ENCODE measurements around the gene THADA. TPM values are rescaled to one million over a fixed set of nuclear protein-coding genes. Genes with fewer than 3 reads are reported as not detected.

THADA gene
- total RNA-seq, 1 donor from 2014 or later: 48.4 TPM

- Mint-ChIP-seq H3K27ac (no peak overlapping the region), H3K4me1 (ENCODE audit: low read depth) (peaks cover 7% of the 10 kb centered on the region), H3K36me3 (ENCODE audit: low read depth) (peaks cover 23% of the 10 kb centered on the region), H3K9me3 (no peaks in the 10 kb centered on the region), H3K4me3 (ENCODE audit: low read depth) (no peak overlapping the region), H3K27me3 (ENCODE audit: low read depth) (no peaks in the 10 kb centered on the region)
- DNase-seq (ENCODE audit: low spot score): no peak
- intact Hi-C loops (cut with micrococcal nuclease): no loop called here
These were observed 253.7 kb downstream of the THADA start for GRCh38 chr2:43341959-43342757.

- Mint-ChIP-seq H3K27ac (no peak overlapping the region), H3K27me3 (ENCODE audit: low read depth) (no peaks in the 10 kb centered on the region), H3K4me1 (ENCODE audit: low read depth) (peaks cover 12% of the 10 kb centered on the region), H3K4me3 (ENCODE audit: low read depth) (no peak overlapping the region), H3K9me3 (no peaks in the 10 kb centered on the region), H3K36me3 (ENCODE audit: low read depth) (peaks cover 23% of the 10 kb centered on the region)
- intact Hi-C loops (cut with micrococcal nuclease): no loop called here
- no peak for DNase-seq (ENCODE audit: low spot score)
These were observed 254.9 kb downstream of the THADA start for GRCh38 chr2:43340945-43341356.

GRCh38 chr2:43340066-43340465 is 255.8 kb downstream of the THADA start:
- Mint-ChIP-seq H3K27me3 (ENCODE audit: low read depth) (no peaks in the 10 kb centered on the region), H3K9me3 (no peaks in the 10 kb centered on the region), H3K4me1 (ENCODE audit: low read depth) (peaks cover 10% of the 10 kb centered on the region), H3K36me3 (ENCODE audit: low read depth) (peaks cover 23% of the 10 kb centered on the region), H3K4me3 (ENCODE audit: low read depth) (no peak overlapping the region), H3K27ac (no peak overlapping the region)
- intact Hi-C loops (cut with micrococcal nuclease): no loop called here
- DNase-seq (ENCODE audit: low spot score): no peak

GRCh38 chr2:43333656-43334144 is 262.1 kb downstream of the THADA start:
- Mint-ChIP-seq H3K27me3 (ENCODE audit: low read depth) (no peaks in the 10 kb centered on the region), H3K4me3 (ENCODE audit: low read depth) (no peak overlapping the region), H3K36me3 (ENCODE audit: low read depth) (peaks cover 12% of the 10 kb centered on the region), H3K9me3 (no peaks in the 10 kb centered on the region), H3K27ac (no peak overlapping the region), H3K4me1 (ENCODE audit: low read depth) (peaks cover 8% of the 10 kb centered on the region)
- DNase-seq (ENCODE audit: low spot score): no peak
- intact Hi-C loops (cut with micrococcal nuclease): no loop called here

GRCh38 chr2:43333101-43333655 is 262.7 kb downstream of the THADA start:
- Mint-ChIP-seq H3K36me3 (ENCODE audit: low read depth) (peaks cover 8% of the 10 kb centered on the region), H3K9me3 (no peaks in the 10 kb centered on the region)

GRCh38 chr2:43332653-43333052 is 263.2 kb downstream of the THADA start:
- intact Hi-C loops (cut with micrococcal nuclease): no loop called here
- DNase-seq (ENCODE audit: low spot score): no peak
- H3K27ac Mint-ChIP-seq: no peak overlapping the region

More at GRCh38 chr2:43333101-43333655, 262.7 kb downstream of the THADA start:
- Mint-ChIP-seq H3K27me3 (ENCODE audit: low read depth) (no peaks in the 10 kb centered on the region), H3K4me3 (ENCODE audit: low read depth) (no peak overlapping the region), H3K27ac (no peak overlapping the region), H3K4me1 (ENCODE audit: low read depth) (peaks cover 8% of the 10 kb centered on the region)
- intact Hi-C loops (cut with micrococcal nuclease): no loop called here
- DNase-seq (ENCODE audit: low spot score): no peak

GRCh38 chr2:43331422-43331821 is 264.4 kb downstream of the THADA start:
- H3K9me3 Mint-ChIP-seq: no peaks in the 10 kb centered on the region
- H3K27me3 Mint-ChIP-seq (ENCODE audit: low read depth): no peaks in the 10 kb centered on the region

More at GRCh38 chr2:43332653-43333052, 263.2 kb downstream of the THADA start:
- Mint-ChIP-seq H3K9me3 (no peaks in the 10 kb centered on the region), H3K4me1 (ENCODE audit: low read depth) (peaks cover 8% of the 10 kb centered on the region), H3K27me3 (ENCODE audit: low read depth) (no peaks in the 10 kb centered on the region), H3K4me3 (ENCODE audit: low read depth) (no peak overlapping the region), H3K36me3 (ENCODE audit: low read depth) (peaks cover 8% of the 10 kb centered on the region)

GRCh38 chr2:43329637-43330036 is 266.2 kb downstream of the THADA start:
- intact Hi-C loops (cut with micrococcal nuclease): no loop called here
- Mint-ChIP-seq H3K27me3 (ENCODE audit: low read depth) (no peaks in the 10 kb centered on the region), H3K4me1 (ENCODE audit: low read depth) (peaks cover 2% of the 10 kb centered on the region), H3K36me3 (ENCODE audit: low read depth) (peaks cover 19% of the 10 kb centered on the region), H3K4me3 (ENCODE audit: low read depth) (no peak overlapping the region), H3K9me3 (no peaks in the 10 kb centered on the region), H3K27ac (no peak overlapping the region)
- no peak for DNase-seq (ENCODE audit: low spot score)

More at GRCh38 chr2:43331422-43331821, 264.4 kb downstream of the THADA start:
- Mint-ChIP-seq H3K4me3 (ENCODE audit: low read depth) (no peak overlapping the region), H3K4me1 (ENCODE audit: low read depth) (peaks cover 4% of the 10 kb centered on the region), H3K36me3 (ENCODE audit: low read depth) (peaks cover 15% of the 10 kb centered on the region), H3K27ac (no peak overlapping the region)
- intact Hi-C loops (cut with micrococcal nuclease): no loop called here
- no peak for DNase-seq (ENCODE audit: low spot score)

GRCh38 chr2:43328832-43329231 is 267.0 kb downstream of the THADA start:
- Mint-ChIP-seq H3K9me3 (no peaks in the 10 kb centered on the region), H3K4me3 (ENCODE audit: low read depth) (no peak overlapping the region), H3K36me3 (ENCODE audit: low read depth) (peaks cover 21% of the 10 kb centered on the region), H3K4me1 (ENCODE audit: low read depth) (peaks cover 2% of the 10 kb centered on the region), H3K27ac (no peak overlapping the region), H3K27me3 (ENCODE audit: low read depth) (no peaks in the 10 kb centered on the region)
- no peak for DNase-seq (ENCODE audit: low spot score)
- intact Hi-C loops (cut with micrococcal nuclease): no loop called here

- no peaks in the 10 kb centered on the region for H3K9me3 Mint-ChIP-seq
- no peaks in the 10 kb centered on the region for H3K27me3 Mint-ChIP-seq (ENCODE audit: low read depth)
- DNase-seq (ENCODE audit: low spot score): no peak
- H3K36me3 Mint-ChIP-seq (ENCODE audit: low read depth): peaks cover 25% of the 10 kb centered on the region
- no peaks in the 10 kb centered on the region for H3K4me1 Mint-ChIP-seq (ENCODE audit: low read depth)
- intact Hi-C loops (cut with micrococcal nuclease): no loop called here
- H3K27ac Mint-ChIP-seq: no peak overlapping the region
- no peak overlapping the region for H3K4me3 Mint-ChIP-seq (ENCODE audit: low read depth)
These were observed 267.7 kb downstream of the THADA start for GRCh38 chr2:43328133-43328532.

- Mint-ChIP-seq H3K27ac (no peak overlapping the region), H3K9me3 (no peaks in the 10 kb centered on the region), H3K36me3 (ENCODE audit: low read depth) (peaks cover 21% of the 10 kb centered on the region), H3K4me3 (ENCODE audit: low read depth) (no peak overlapping the region), H3K27me3 (ENCODE audit: low read depth) (no peaks in the 10 kb centered on the region), H3K4me1 (ENCODE audit: low read depth) (no peaks in the 10 kb centered on the region)
- no peak for DNase-seq (ENCODE audit: low spot score)
- intact Hi-C loops (cut with micrococcal nuclease): no loop called here
These were observed 268.7 kb downstream of the THADA start for GRCh38 chr2:43327119-43327518.

- intact Hi-C loops (cut with micrococcal nuclease): no loop called here
- no peaks in the 10 kb centered on the region for H3K9me3 Mint-ChIP-seq
- no peaks in the 10 kb centered on the region for H3K27me3 Mint-ChIP-seq (ENCODE audit: low read depth)
- H3K36me3 Mint-ChIP-seq (ENCODE audit: low read depth): peaks cover 17% of the 10 kb centered on the region
- no peak overlapping the region for H3K27ac Mint-ChIP-seq
- no peak overlapping the region for H3K4me3 Mint-ChIP-seq (ENCODE audit: low read depth)
- no peak for DNase-seq (ENCODE audit: low spot score)
- H3K4me1 Mint-ChIP-seq (ENCODE audit: low read depth): no peaks in the 10 kb centered on the region
These were observed 269.6 kb downstream of the THADA start for GRCh38 chr2:43326101-43326825.
